A673 (cell line): ENCODE results near the gene PLCXD3.

Experiments used
- CTCF ChIP-seq: fragments of 300-800, 200-600 bp; sonication (generic); conservative IDR thresholded peaks from 2 replicates; pipeline ENCODE4 v1.5.1; 2017; ENCODE audit warnings: low read depth, mild to moderate bottlenecking, antibody characterized with exemption, low read length, moderate library complexity, mixed read lengths
- EZH2 ChIP-seq: fragments of 200-600 bp; sonication (generic); IDR thresholded peaks from 2 replicates; pipeline ENCODE4 v1.6.1; 2017; ENCODE audit warnings: borderline replicate concordance, low read depth, mild to moderate bottlenecking, mixed read lengths, antibody characterized with exemption, low read length; ENCODE audit not compliant: poor library complexity, severe bottlenecking

GRCh38 chr5:41345295-41345694 lies 165.1 kb downstream of the PLCXD3 start:
- TF ChIP-seq CTCF = no peak
- TF ChIP-seq EZH2 = no peak
